Measurements from ENCODE around the gene PLCH1.
"Not testable (repeated sequence)": the region's sequence is repeated elsewhere in the genome, so short reads cannot be mapped to it uniquely, and the experiment has no call there.

The PLCH1 gene

DNA sequence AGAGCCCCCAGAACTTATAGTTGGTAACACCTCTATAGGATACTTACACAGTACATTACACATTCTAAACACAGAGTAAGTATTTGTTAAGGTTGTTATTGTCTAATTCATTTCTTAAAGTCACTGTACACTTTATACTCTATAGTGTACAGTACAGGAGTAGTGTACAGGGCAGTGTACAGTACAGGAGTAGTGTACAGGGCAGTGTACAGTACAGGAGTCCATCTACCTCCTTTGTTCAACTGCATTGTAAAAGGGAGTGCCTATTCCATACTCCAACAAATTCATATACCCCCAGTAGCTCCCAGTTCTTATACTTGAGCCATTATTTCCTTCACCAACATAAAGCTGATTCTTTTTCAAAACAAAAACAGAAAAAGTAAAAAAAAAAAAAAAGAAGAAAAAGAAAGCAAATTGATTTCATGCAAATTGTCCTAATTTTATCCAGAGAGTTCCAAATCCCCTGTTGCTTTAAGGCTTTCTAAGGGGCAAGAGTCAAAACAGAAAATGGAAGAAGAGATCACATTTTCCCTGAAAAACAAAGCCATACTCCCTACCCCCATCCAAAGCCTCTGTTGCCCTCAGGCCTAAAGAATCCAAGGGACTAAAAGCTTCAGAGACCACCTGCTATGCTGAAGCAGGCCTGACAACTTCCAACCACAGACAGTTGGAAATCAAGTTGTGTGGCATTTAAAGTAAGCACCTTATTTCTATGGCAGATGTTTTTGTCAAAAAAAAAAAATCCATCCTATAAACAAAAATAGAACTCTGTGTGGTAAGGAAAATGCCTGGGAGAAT lies 125.6 kb downstream of the PLCH1 start:
- no peak overlapping the region for H3K4me3 ChIP-seq (ENCODE audit: extremely low read depth, insufficient read depth, low read length, poor library complexity, severe bottlenecking)
- H3K4me1 ChIP-seq (ENCODE audit: control insufficient read depth, insufficient read depth, low read length, poor library complexity, severe bottlenecking), result no peaks in the 10 kb centered on the region
- H3K9me3 ChIP-seq (ENCODE audit: control insufficient read depth, low read length), result peaks cover 13% of the 10 kb centered on the region
- H3K27ac ChIP-seq (ENCODE audit: low read depth, low read length, severe bottlenecking), result no peak overlapping the region
- H3K36me3 ChIP-seq (ENCODE audit: control insufficient read depth, insufficient read depth, low read length), result no peaks in the 10 kb centered on the region

DNA sequence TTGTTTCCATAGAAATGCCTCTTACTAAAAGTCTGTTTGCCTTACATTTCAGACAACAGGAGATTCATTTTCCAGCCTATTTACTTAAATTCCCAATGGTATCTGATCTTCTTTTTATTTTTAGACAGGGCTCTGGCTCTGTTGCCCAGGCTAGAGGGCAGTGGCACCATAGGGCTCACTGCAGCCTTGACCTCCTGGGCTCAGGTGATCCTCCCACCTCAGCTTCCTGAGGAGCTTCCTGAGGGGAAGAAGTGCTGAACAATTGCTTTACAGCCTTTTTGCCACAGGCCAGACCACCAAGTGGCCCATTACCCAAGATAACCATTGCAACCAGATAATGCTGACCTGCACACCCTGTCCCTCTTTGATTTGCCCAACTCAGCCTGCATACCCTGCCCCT lies 126.3 kb downstream of the PLCH1 start:
- H3K27ac ChIP-seq (ENCODE audit: low read depth, low read length, severe bottlenecking), result no peak overlapping the region
- peaks cover 13% of the 10 kb centered on the region for H3K9me3 ChIP-seq (ENCODE audit: control insufficient read depth, low read length)
- H3K4me3 ChIP-seq (ENCODE audit: extremely low read depth, insufficient read depth, low read length, poor library complexity, severe bottlenecking), result no peak overlapping the region
- no peaks in the 10 kb centered on the region for H3K4me1 ChIP-seq (ENCODE audit: control insufficient read depth, insufficient read depth, low read length, poor library complexity, severe bottlenecking)
- H3K36me3 ChIP-seq (ENCODE audit: control insufficient read depth, insufficient read depth, low read length), result no peaks in the 10 kb centered on the region

DNA sequence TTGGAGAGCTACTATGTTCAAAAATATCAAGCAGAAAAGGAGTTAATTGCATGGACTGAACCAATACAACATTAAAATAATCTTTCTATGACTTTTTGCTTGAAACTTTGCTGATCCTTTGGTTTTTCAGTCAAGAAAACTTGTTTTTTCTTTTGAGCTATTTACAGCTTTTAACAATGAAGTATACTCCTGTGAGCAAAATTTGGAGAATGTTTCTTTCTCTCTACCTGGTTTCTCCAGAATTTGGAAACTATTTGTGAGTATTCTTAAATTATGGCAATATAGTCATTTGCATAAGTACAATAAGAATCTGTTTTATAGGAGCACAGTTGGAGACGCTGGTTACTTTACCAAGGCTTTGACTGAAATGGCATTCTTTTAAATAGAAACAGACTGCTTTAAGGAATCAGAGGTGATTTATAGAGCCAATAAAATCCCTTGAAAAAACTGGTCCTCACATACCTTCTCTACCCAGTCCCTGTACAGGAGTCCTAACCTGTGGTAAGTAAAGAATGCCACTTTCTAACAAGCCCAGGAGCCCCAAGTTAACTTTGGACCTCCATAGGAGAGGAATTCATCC lies 127.4 kb downstream of the PLCH1 start:
- no CpG with 5 or more reads among the region's 1 CpG for WGBS, 2 experiments (ENCODE audit: insufficient coverage in 2 of 2)
- Histone ChIP-seq H3K36me3 (ENCODE audit: control insufficient read depth, insufficient read depth, low read length) (no peaks in the 10 kb centered on the region), H3K27ac (ENCODE audit: low read depth, low read length, severe bottlenecking) (no peak overlapping the region), H3K4me1 (ENCODE audit: control insufficient read depth, insufficient read depth, low read length, poor library complexity, severe bottlenecking) (no peaks in the 10 kb centered on the region), H3K4me3 (ENCODE audit: extremely low read depth, insufficient read depth, low read length, poor library complexity, severe bottlenecking) (no peak overlapping the region), H3K9me3 (ENCODE audit: control insufficient read depth, low read length) (peaks cover 13% of the 10 kb centered on the region)

DNA sequence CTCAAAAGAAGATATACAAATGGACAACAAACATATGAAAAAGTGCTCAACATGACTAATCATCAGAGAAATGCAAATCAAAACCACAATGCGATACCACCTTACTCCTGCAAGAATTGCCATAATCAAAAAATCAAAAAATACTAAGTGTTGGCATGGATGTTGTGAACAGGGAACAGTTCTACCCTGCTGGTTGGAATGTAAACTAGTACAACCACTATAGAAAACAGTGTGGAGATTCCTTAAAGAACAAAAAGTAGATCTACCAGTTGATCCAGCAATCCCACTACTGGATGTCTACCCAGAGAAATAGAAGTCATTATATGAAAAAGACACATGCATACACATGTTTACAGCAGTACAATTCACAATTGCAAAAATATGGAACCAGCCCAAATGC lies 129.7 kb downstream of the PLCH1 start:
- H3K4me3 ChIP-seq (ENCODE audit: extremely low read depth, insufficient read depth, low read length, poor library complexity, severe bottlenecking); H3K27ac ChIP-seq (ENCODE audit: low read depth, low read length, severe bottlenecking); H3K4me1 ChIP-seq (ENCODE audit: control insufficient read depth, insufficient read depth, low read length, poor library complexity, severe bottlenecking); H3K36me3 ChIP-seq (ENCODE audit: control insufficient read depth, insufficient read depth, low read length): not testable (repeated sequence)
- WGBS, 2 experiments (ENCODE audit: insufficient coverage in 2 of 2), result no CpG with 5 or more reads among the region's 1 CpG
- peaks cover 13% of the 10 kb centered on the region for H3K9me3 ChIP-seq (ENCODE audit: control insufficient read depth, low read length)

DNA sequence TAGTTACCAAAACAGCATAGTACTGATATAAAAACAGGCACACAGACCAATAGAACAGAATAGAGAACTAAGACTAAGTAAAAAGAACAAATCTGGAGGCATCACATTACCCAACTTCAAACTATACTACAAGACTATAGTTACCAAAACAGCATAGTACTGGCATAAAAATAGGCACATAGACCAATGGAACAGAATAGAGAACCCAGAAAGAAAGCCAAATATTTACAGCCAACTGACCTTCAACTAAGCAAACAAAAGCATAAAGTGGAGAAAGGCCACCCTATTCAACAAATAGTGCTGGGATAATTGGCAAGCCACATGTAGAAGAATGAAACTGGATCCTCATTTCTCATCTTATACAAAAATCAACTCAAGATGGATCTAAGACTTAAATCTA lies 130.5 kb downstream of the PLCH1 start:
- H3K4me1 ChIP-seq (ENCODE audit: control insufficient read depth, insufficient read depth, low read length, poor library complexity, severe bottlenecking); H3K36me3 ChIP-seq (ENCODE audit: control insufficient read depth, insufficient read depth, low read length); H3K4me3 ChIP-seq (ENCODE audit: extremely low read depth, insufficient read depth, low read length, poor library complexity, severe bottlenecking); H3K27ac ChIP-seq (ENCODE audit: low read depth, low read length, severe bottlenecking): not testable (repeated sequence)
- peaks cover 13% of the 10 kb centered on the region for H3K9me3 ChIP-seq (ENCODE audit: control insufficient read depth, low read length)

DNA sequence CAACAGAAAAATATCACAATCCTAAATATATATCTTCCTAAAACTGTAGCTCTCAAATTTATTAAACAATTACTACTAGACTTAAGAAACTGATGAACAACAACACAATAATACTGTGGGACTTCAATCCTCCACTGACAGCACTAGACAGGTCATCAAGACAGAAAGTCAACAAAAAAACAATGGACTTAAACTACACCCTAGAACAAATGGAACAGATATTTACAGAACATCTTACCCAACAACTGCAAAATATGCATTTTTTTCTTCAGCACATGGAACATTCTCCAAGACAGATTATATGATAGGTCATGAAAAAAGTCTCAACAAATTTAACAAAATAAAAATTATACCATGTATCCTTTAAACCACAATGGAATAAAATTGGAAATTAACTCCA lies 133.4 kb downstream of the PLCH1 start:
- H3K4me1 ChIP-seq (ENCODE audit: control insufficient read depth, insufficient read depth, low read length, poor library complexity, severe bottlenecking), result no peaks in the 10 kb centered on the region
- peaks cover 6% of the 10 kb centered on the region for H3K9me3 ChIP-seq (ENCODE audit: control insufficient read depth, low read length)
- H3K4me3 ChIP-seq (ENCODE audit: extremely low read depth, insufficient read depth, low read length, poor library complexity, severe bottlenecking), result no peak overlapping the region
- H3K36me3 ChIP-seq (ENCODE audit: control insufficient read depth, insufficient read depth, low read length), result no peaks in the 10 kb centered on the region
- H3K27ac ChIP-seq (ENCODE audit: low read depth, low read length, severe bottlenecking), result no peak overlapping the region

DNA sequence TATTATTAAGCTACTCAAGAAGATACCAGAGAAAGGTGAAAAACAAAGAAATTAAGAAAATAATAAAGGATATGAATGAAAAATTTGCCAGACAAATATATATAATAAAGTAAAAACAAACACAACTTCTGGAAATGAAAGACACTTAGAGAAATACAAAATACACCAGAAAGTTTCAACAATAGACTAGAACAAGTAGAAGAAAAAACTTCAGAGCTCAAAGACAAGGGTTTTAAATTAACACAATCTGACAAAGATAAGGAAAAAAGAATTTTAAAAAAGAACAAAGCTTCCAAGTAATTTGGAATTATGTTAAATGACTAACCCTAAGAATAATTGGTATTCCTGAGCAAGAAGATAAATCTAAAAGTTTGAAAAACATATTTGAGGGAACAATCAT lies 135.3 kb downstream of the PLCH1 start:
- H3K4me1 ChIP-seq (ENCODE audit: control insufficient read depth, insufficient read depth, low read length, poor library complexity, severe bottlenecking), result no peaks in the 10 kb centered on the region
- no peak overlapping the region for H3K27ac ChIP-seq (ENCODE audit: low read depth, low read length, severe bottlenecking)
- H3K4me3 ChIP-seq (ENCODE audit: extremely low read depth, insufficient read depth, low read length, poor library complexity, severe bottlenecking), result no peak overlapping the region
- H3K36me3 ChIP-seq (ENCODE audit: control insufficient read depth, insufficient read depth, low read length), result no peaks in the 10 kb centered on the region
- H3K9me3 ChIP-seq (ENCODE audit: control insufficient read depth, low read length), result no peaks in the 10 kb centered on the region

DNA sequence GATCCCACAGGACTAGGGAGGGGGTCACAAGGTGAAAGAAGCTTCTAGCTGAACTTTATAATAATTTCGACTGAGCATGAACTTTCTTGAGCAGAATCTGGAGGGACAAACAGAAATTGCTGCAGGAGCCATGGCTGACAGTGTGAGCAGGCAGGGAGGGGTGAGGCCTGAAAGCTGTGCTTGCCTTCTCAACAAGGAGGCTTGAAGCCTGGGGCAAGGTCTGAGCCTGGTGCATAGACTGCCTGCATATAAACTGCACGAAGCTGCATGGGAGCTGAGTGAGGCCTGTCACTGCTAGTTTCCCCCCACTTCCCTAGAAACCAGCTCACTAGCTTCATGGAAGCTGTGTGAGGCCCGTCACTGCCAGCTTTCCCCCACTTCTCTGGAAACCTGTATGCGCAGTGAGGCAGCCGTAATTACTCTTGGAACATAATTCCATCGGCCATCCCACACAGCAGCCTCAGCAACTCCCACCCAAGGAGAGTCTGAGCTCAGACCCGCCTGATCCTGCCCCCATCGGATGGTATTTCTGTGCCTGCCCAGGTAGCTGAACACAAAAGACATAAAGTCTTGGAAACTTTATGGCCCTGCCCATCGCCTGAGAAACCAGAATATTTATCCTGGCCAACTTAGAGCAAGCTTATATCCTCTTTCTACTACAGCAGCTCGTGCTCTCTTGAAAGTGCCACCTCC lies 136.5 kb downstream of the PLCH1 start:
- WGBS, 2 experiments (ENCODE audit: insufficient coverage in 2 of 2), result 81 to 82% methylated on average over 8 to 10 of the region's 10 CpGs
- H3K27ac ChIP-seq (ENCODE audit: low read depth, low read length, severe bottlenecking), result no peak overlapping the region
- no peaks in the 10 kb centered on the region for H3K9me3 ChIP-seq (ENCODE audit: control insufficient read depth, low read length)
- H3K36me3 ChIP-seq (ENCODE audit: control insufficient read depth, insufficient read depth, low read length), result no peaks in the 10 kb centered on the region
- H3K4me3 ChIP-seq (ENCODE audit: extremely low read depth, insufficient read depth, low read length, poor library complexity, severe bottlenecking), result no peak overlapping the region
- H3K4me1 ChIP-seq (ENCODE audit: control insufficient read depth, insufficient read depth, low read length, poor library complexity, severe bottlenecking), result no peaks in the 10 kb centered on the region

DNA sequence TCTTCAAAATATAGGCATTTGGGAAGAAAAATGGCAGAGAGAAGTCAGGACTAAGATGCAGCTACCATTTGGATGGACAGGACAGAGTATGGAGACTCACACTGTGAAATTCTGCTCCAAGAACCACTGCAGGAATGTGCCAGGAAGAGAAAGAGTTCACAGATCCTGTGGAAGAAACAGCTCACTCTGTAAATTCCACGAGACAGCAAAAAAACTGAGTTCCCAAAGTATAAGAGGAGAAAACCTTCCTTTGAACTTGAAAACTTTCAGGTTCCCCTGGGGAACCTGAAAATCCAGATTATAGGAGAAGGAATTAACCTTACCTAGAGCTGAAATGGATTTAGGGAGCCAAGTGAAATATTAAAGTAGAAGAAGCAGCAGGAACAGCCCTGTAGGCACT lies 137.1 kb downstream of the PLCH1 start:
- no peak overlapping the region for H3K27ac ChIP-seq (ENCODE audit: low read depth, low read length, severe bottlenecking)
- no peaks in the 10 kb centered on the region for H3K4me1 ChIP-seq (ENCODE audit: control insufficient read depth, insufficient read depth, low read length, poor library complexity, severe bottlenecking)
- no CpG with 5 or more reads among the region's 1 CpG for WGBS, 2 experiments (ENCODE audit: insufficient coverage in 2 of 2)
- H3K36me3 ChIP-seq (ENCODE audit: control insufficient read depth, insufficient read depth, low read length), result no peaks in the 10 kb centered on the region
- H3K9me3 ChIP-seq (ENCODE audit: control insufficient read depth, low read length), result no peaks in the 10 kb centered on the region
- no peak overlapping the region for H3K4me3 ChIP-seq (ENCODE audit: extremely low read depth, insufficient read depth, low read length, poor library complexity, severe bottlenecking)

DNA sequence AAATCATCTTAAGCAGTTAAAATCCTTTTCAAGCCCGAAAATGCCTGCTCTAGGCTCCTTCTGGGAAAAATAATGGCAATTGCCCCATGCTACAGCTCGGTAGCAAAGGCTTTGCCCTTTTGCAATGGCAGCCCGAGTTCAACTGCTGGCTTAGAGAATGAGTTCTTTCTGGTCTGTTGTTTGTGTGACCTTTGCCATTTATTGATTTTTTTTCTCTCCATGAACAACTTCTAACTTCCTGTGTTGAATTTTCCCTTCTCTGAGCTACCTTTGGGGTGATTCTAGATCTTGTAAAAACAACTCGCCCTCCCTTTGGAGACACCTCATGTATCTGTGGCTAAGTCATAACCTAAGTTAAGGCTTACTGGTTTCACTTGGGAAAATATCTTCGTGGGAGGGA lies 139.3 kb downstream of the PLCH1 start:
- no peak overlapping the region for H3K27ac ChIP-seq (ENCODE audit: low read depth, low read length, severe bottlenecking)
- H3K9me3 ChIP-seq (ENCODE audit: control insufficient read depth, low read length), result no peaks in the 10 kb centered on the region
- 71 to 95% methylated on average over 3 of the region's 5 CpGs for WGBS, 2 experiments (ENCODE audit: insufficient coverage in 2 of 2)
- no peaks in the 10 kb centered on the region for H3K36me3 ChIP-seq (ENCODE audit: control insufficient read depth, insufficient read depth, low read length)
- H3K4me1 ChIP-seq (ENCODE audit: control insufficient read depth, insufficient read depth, low read length, poor library complexity, severe bottlenecking), result no peaks in the 10 kb centered on the region
- no peak overlapping the region for H3K4me3 ChIP-seq (ENCODE audit: extremely low read depth, insufficient read depth, low read length, poor library complexity, severe bottlenecking)

DNA sequence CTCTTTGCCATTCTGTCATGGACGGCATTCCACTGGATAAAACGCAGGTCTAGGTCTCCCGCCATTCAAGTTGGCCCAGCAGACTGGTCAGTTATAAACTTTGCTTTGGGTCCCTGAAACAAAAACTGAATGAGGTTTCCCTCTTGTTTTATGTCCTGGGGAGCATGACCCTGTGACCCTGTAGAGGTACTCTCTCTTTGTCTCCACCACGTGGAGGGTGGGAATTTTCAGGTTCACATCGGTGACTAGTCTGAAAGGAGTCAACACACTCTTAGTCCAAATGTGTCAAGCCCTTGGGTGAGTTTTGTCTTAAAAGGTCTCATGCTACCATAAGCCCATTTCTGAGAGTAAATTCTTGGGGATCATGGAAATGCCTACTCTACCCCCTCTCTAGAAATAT lies 139.9 kb downstream of the PLCH1 start:
- Histone ChIP-seq H3K36me3 (ENCODE audit: control insufficient read depth, insufficient read depth, low read length) (no peaks in the 10 kb centered on the region), H3K4me1 (ENCODE audit: control insufficient read depth, insufficient read depth, low read length, poor library complexity, severe bottlenecking) (no peaks in the 10 kb centered on the region), H3K27ac (ENCODE audit: low read depth, low read length, severe bottlenecking) (no peak overlapping the region), H3K9me3 (ENCODE audit: control insufficient read depth, low read length) (no peaks in the 10 kb centered on the region), H3K4me3 (ENCODE audit: extremely low read depth, insufficient read depth, low read length, poor library complexity, severe bottlenecking) (no peak overlapping the region)
- WGBS, 2 experiments (ENCODE audit: insufficient coverage in 2 of 2), result 89 to 93% methylated on average over 2 to 3 of the region's 5 CpGs
